K562 (cell line): Measurements from ENCODE around the gene AGMO. TPM values are rescaled to one million over a fixed set of nuclear protein-coding genes. Genes with fewer than 3 reads are reported as not detected.

ENCODE experiments used
- ATAC-seq: fragments of 200-7000 bp; cut with Tn5 transposase; 3 replicates; pipeline ENCODE4 v1.9.1; 2020; ENCODE audit warnings: moderate library complexity
- BruUV-seq: library from RNA; stranded (reverse); fragments of 400-500 nt; replicated peaks from 2 replicates; lab custom pipeline; 2021; lab: Mats Ljungman, UMichigan
- CTCF ChIA-PET: fragments of 300-600 bp; formaldehyde crosslinking; extraction: SDS; loops from one replicate; lab custom pipeline; 2021; ENCODE audit warnings: low intra/inter-chr PET ratio; lab: Yijun Ruan, JAX
- POLR2A ChIA-PET: fragments of 300-600, 350-650 bp; sonication (Branson Sonifier 250); formaldehyde crosslinking; extraction: SDS; loops from one replicate; lab custom pipeline; 2021; ENCODE audit warnings: antibody characterized with exemption, inconsistent platforms; lab: Yijun Ruan, JAX
- DNase-seq, 4 experiments: peaks; one replicate each; pipeline versions ENCODE4 v3.0.0 to v3.0.0-alpha.2; 2011 to 2018; ENCODE audit warnings: low spot score in 3 of 4, mixed read lengths in 3 of 4; ENCODE audit errors: extremely low read depth in 1 of 4
- FAIRE-seq: peaks from 2 replicates; lab custom pipeline; 2011; peaks lifted over from hg19 to GRCh38; lab: Jason Lieb, UNC
- H2AFZ ChIP-seq: 2 replicates; pipeline ENCODE4 v1.6.0; 2011; ENCODE audit warnings: low read depth, low read length, control low read depth, inconsistent platforms
- H3K27ac ChIP-seq: fragments of 200-600 bp; 3 replicates; pipeline ENCODE4 v1.8.0; 2011; ENCODE audit warnings: low read depth, mild to moderate bottlenecking, control low read depth, inconsistent platforms, low read length, moderate library complexity, mixed read lengths; ENCODE audit errors: extremely low read depth
- H3K27me3 ChIP-seq, 2 experiments: fragments of 300-600 bp in 1 of 2; 2 replicates in 1 of 2; 3 replicates in 1 of 2; pipeline versions ENCODE4 v1.6.0 to v1.8.0; 2011; ENCODE audit warnings: inconsistent platforms in 2 of 2, low read length in 2 of 2, mild to moderate bottlenecking in 1 of 2, mixed read lengths in 1 of 2, moderate library complexity in 1 of 2; ENCODE audit not compliant: control insufficient read depth in 2 of 2, insufficient read depth in 2 of 2
- H3K36me3 ChIP-seq: fragments of 300-600 bp; 3 replicates; pipeline ENCODE4 v1.8.0; 2011; ENCODE audit warnings: mild to moderate bottlenecking, low read length, inconsistent platforms; ENCODE audit not compliant: control insufficient read depth, insufficient read depth
- H3K4me1 ChIP-seq, 2 experiments: fragments of 200-600 bp in 1 of 2; replicated peaks in 1 of 2; 2 replicates in 1 of 2; 3 replicates in 1 of 2; pipeline versions ENCODE4 v1.5.1 to v1.8.0; 2011; ENCODE audit warnings: inconsistent platforms in 2 of 2, low read length in 2 of 2, mild to moderate bottlenecking in 1 of 2, mixed read lengths in 1 of 2, moderate library complexity in 1 of 2; ENCODE audit not compliant: control insufficient read depth in 2 of 2, insufficient read depth in 2 of 2
- H3K4me2 ChIP-seq: 2 replicates; pipeline ENCODE4 v1.6.1; 2011; ENCODE audit warnings: low read length, control low read depth, inconsistent platforms, mixed read lengths; ENCODE audit not compliant: insufficient read depth
- H3K4me3 ChIP-seq: fragments of 200-600 bp; sonication (generic), shearing (Covaris generic); 2 replicates; pipeline ENCODE4 v1.5.1; 2016; ENCODE audit warnings: control low read depth, inconsistent platforms
- H3K79me2 ChIP-seq: fragments of 200-600 bp; 3 replicates; pipeline ENCODE4 v1.8.0; 2011; ENCODE audit warnings: low read length, inconsistent platforms; ENCODE audit not compliant: control insufficient read depth, insufficient read depth
- H3K9ac ChIP-seq, 2 experiments: 2 replicates each; pipeline versions ENCODE4 v1.6.0 to v1.6.1; 2011; ENCODE audit warnings: low read depth in 2 of 2, low read length in 2 of 2, control low read depth in 1 of 2, inconsistent platforms in 1 of 2, mild to moderate bottlenecking in 1 of 2, mixed read lengths in 1 of 2; ENCODE audit not compliant: insufficient read depth in 1 of 2
- H3K9me1 ChIP-seq: one replicate; pipeline ENCODE4 v1.6.0; 2011; ENCODE audit warnings: inconsistent platforms, mild to moderate bottlenecking, low read length, moderate library complexity; ENCODE audit not compliant: control insufficient read depth, insufficient read depth
- H3K9me3 ChIP-seq: replicated peaks from 2 replicates; pipeline ENCODE4 v1.5.1; 2011; ENCODE audit warnings: low read depth, low read length, inconsistent platforms; ENCODE audit not compliant: control insufficient read depth, insufficient read depth
- H4K20me1 ChIP-seq: replicated peaks from 2 replicates; pipeline ENCODE4 v1.6.1; 2011; ENCODE audit warnings: low read length, inconsistent platforms, mixed read lengths; ENCODE audit not compliant: control insufficient read depth, insufficient read depth
- ATF1 ChIP-seq, 2 experiments: fragments of 450-650 bp in 1 of 2; IDR thresholded peaks; 2 replicates each; pipeline ENCODE4 v1.6.1; 2016; ENCODE audit warnings: missing compliant biosample characterization in 1 of 2, missing genetic modification characterization in 1 of 2
- EP400 ChIP-seq: fragments of 450-650 bp; IDR thresholded peaks from 2 replicates; pipeline ENCODE4 v1.6.1; 2017; ENCODE audit warnings: antibody characterized with exemption, mild to moderate bottlenecking, moderate library complexity
- ETS2 ChIP-seq: IDR thresholded peaks from 2 replicates; pipeline ENCODE4 v1.6.1; 2016; ENCODE audit warnings: borderline replicate concordance, missing genetic modification characterization, mild to moderate bottlenecking, moderate library complexity, missing compliant biosample characterization; ENCODE audit not compliant: poor library complexity, severe bottlenecking
- MECOM ChIP-seq: fragments of 250-450 bp; sonication (Bioruptor Pico); IDR thresholded peaks from 2 replicates; pipeline ENCODE4 v1.8.0; 2022; ENCODE audit warnings: inconsistent platforms
- RAD51 ChIP-seq: fragments of 450-650 bp; IDR thresholded peaks from 2 replicates; pipeline ENCODE4 v1.7.1; 2016; ENCODE audit warnings: low read depth, mild to moderate bottlenecking, borderline replicate concordance
- SMAD1 ChIP-seq: fragments of 150-350 bp; IDR thresholded peaks from 2 replicates; pipeline ENCODE4 v1.6.1; 2014; ENCODE audit warnings: low read length, low read depth; ENCODE audit not compliant: partially characterized antibody
- SMARCA5 ChIP-seq: fragments of 450-650 bp; IDR thresholded peaks from 2 replicates; pipeline ENCODE4 v1.6.1; 2016
- TAF1 ChIP-seq: IDR thresholded peaks from 2 replicates; pipeline ENCODE4 v1.6.1; 2011; ENCODE audit warnings: mild to moderate bottlenecking, low read length, moderate library complexity; ENCODE audit not compliant: insufficient read depth, control insufficient read depth, severe bottlenecking; ENCODE audit errors: extremely low read depth
- ZNF146 ChIP-seq: IDR thresholded peaks from one replicate; pipeline ENCODE4 v1.6.1; 2018; ENCODE audit warnings: missing compliant biosample characterization; ENCODE audit not compliant: unreplicated experiment
- ZNF551 ChIP-seq: fragments of 250-450 bp; sonication (Bioruptor Pico); IDR thresholded peaks from 2 replicates; pipeline ENCODE4 v1.5.0; 2021; ENCODE audit warnings: mild to moderate bottlenecking, moderate library complexity
- WGBS: fragments of 100-300 bp; shearing (Covaris generic); methylation state at CpG from one replicate; pipeline ENCODE4 v1.1.6; 2016; ENCODE audit warnings: low coverage, mixed read lengths; ENCODE audit not compliant: insufficient coverage; ENCODE audit errors: missing lambda C conversion rate; 5-methylcytosine and 5-hydroxymethylcytosine counted together
- in situ Hi-C: fragments of 300-500 bp; cut with MboI; formaldehyde crosslinking; loops from 4 replicates; pipeline ENCODE4 v1.15.0; 2018; ENCODE audit warnings: inconsistent platforms, mixed read lengths
- intact Hi-C: fragments of 100-400 bp; cut with micrococcal nuclease; formaldehyde crosslinking; loops from 2 replicates; pipeline ENCODE4 v1.14.2; 2022
- polyA plus RNA-seq, 8 experiments: library from polyadenylated mRNA; depleted of rRNA in 4 of 8; stranded (reverse) in 5 of 8; unstranded in 3 of 8; fragments of >200 nt; fragmentation: Nextera tagmentation in 2 of 8; fragmentation: Illumina TruSeq in 1 of 8; extraction: Ambion mirVana in 2 of 8; extraction: Trizol in 1 of 8; gene quantifications; 2 replicates each; pipeline versions ENCODE4 v1.2.1 to v1.2.3, GENCODE V29; 2011 to 2014; ENCODE audit warnings: inconsistent platforms in 1 of 8, missing spikeins in 1 of 8
- total RNA-seq, 7 experiments: library from RNA; depleted of rRNA in 6 of 7; stranded (reverse); fragments of >200 nt in 6 of 7; fragmentation: Illumina TruSeq in 2 of 7; extraction: Trizol in 2 of 7; gene quantifications; 2 replicates each; pipeline versions ENCODE4 v1.2.1 to v1.2.3, GENCODE V29; 2011 to 2021; ENCODE audit warnings: low replicate concordance in 1 of 7
- TF ChIP-seq, protein P1 (sequence below): sonication (generic); IDR thresholded peaks from 2 replicates; pipeline ENCODE4 v1.6.1; 2016
- TF ChIP-seq, protein P2 (sequence below): sonication (generic); formaldehyde crosslinking; IDR thresholded peaks from 2 replicates; pipeline ENCODE4 v1.9.0; 2022; ENCODE audit warnings: mild to moderate bottlenecking, missing genetic modification reagents
- TF ChIP-seq, protein P3 (sequence below), 2 experiments: fragments of 450-650 bp in 1 of 2; IDR thresholded peaks; 2 replicates each; pipeline ENCODE4 v1.6.1; 2011 to 2017; ENCODE audit warnings: low read depth in 2 of 2, antibody characterized with exemption in 1 of 2, borderline replicate concordance in 1 of 2, low read length in 1 of 2, mild to moderate bottlenecking in 1 of 2, mixed read lengths in 1 of 2; ENCODE audit not compliant: control insufficient read depth in 1 of 2
- TF ChIP-seq, protein P4 (sequence below), 2 experiments: fragments of 450-650 bp in 1 of 2; sonication (generic) in 1 of 2; formaldehyde crosslinking; conservative IDR thresholded peaks; 2 replicates each; pipeline versions ENCODE4 v1.4.0 to v1.8.1; 2020 to 2022; ENCODE audit warnings: mild to moderate bottlenecking in 1 of 2, missing genetic modification reagents in 1 of 2

AGMO gene
- total and polyA plus RNA-seq, 9 of the 15 experiments (the other 6 are each of a cell fraction or from before 2014, with no cell fraction given), result 0.30 to 1.4 (median 0.69) TPM; not detected in 1

DNA sequence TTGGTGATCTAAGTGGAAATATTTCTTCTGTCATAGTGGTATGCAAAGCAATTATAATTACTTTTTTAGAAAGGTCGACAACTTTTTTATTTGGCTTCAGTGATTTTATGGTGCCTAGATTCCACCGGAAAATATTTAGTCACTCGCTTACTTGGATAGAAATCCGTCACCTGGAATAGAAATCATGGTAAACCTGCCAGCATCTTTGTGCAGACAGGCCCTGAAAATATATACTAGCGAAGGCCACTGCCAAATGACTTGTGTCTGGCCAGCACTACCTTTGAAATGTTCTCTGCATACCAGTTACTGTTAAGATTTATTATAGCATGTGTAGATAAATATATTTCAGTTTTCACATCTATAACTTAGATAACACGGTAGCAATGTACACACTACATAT, 226.4 kb downstream of the AGMO start:
- Histone ChIP-seq H3K9ac (no peak overlapping the region), H3K9me3 (no peaks in the 10 kb centered on the region; the same call in 1 of the 2 replicates), H3K9me1 (no peaks in the 10 kb centered on the region), H2AFZ (no peak overlapping the region), H3K4me2 (no peak overlapping the region), H4K20me1 (no peaks in the 10 kb centered on the region), H3K36me3 (no peaks in the 10 kb centered on the region), H3K79me2 (no peaks in the 10 kb centered on the region), H3K27ac (no peak overlapping the region), H3K4me1 (no peaks in the 10 kb centered on the region), H3K27me3 (no peaks in the 10 kb centered on the region), H3K4me3 (no peak overlapping the region)
- no peak for ATAC-seq
- intact Hi-C loops (no loop called here), in situ Hi-C loops (no loop called here)
- ChIA-PET CTCF (no interaction called here), POLR2A (no interaction called here)
- no peak for FAIRE-seq
- BruUV-seq, result no TSS peak
- TF ChIP-seq ZNF551 (CRISPR knock-in tag), result no peak
- no peak for TF ChIP-seq SMAD1
- TF ChIP-seq MECOM (CRISPR knock-in tag), result no peak
- no peak for TF ChIP-seq RAD51
- no peak for TF ChIP-seq EP400
- TF ChIP-seq ETS2 (tag), result no peak
- TF ChIP-seq, protein P1, sequence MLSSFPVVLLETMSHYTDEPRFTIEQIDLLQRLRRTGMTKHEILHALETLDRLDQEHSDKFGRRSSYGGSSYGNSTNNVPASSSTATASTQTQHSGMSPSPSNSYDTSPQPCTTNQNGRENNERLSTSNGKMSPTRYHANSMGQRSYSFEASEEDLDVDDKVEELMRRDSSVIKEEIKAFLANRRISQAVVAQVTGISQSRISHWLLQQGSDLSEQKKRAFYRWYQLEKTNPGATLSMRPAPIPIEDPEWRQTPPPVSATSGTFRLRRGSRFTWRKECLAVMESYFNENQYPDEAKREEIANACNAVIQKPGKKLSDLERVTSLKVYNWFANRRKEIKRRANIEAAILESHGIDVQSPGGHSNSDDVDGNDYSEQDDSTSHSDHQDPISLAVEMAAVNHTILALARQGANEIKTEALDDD, result no peak
- no peak for TF ChIP-seq SMARCA5
- TF ChIP-seq, protein P2, sequence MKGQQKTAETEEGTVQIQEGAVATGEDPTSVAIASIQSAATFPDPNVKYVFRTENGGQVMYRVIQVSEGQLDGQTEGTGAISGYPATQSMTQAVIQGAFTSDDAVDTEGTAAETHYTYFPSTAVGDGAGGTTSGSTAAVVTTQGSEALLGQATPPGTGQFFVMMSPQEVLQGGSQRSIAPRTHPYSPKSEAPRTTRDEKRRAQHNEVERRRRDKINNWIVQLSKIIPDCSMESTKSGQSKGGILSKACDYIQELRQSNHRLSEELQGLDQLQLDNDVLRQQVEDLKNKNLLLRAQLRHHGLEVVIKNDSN (CRISPR knock-in tag), result no peak
- TF ChIP-seq, protein P3, sequence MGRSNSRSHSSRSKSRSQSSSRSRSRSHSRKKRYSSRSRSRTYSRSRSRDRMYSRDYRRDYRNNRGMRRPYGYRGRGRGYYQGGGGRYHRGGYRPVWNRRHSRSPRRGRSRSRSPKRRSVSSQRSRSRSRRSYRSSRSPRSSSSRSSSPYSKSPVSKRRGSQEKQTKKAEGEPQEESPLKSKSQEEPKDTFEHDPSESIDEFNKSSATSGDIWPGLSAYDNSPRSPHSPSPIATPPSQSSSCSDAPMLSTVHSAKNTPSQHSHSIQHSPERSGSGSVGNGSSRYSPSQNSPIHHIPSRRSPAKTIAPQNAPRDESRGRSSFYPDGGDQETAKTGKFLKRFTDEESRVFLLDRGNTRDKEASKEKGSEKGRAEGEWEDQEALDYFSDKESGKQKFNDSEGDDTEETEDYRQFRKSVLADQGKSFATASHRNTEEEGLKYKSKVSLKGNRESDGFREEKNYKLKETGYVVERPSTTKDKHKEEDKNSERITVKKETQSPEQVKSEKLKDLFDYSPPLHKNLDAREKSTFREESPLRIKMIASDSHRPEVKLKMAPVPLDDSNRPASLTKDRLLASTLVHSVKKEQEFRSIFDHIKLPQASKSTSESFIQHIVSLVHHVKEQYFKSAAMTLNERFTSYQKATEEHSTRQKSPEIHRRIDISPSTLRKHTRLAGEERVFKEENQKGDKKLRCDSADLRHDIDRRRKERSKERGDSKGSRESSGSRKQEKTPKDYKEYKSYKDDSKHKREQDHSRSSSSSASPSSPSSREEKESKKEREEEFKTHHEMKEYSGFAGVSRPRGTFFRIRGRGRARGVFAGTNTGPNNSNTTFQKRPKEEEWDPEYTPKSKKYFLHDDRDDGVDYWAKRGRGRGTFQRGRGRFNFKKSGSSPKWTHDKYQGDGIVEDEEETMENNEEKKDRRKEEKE (IDR thresholded peaks at IDR 0.05; ENCODE audit: borderline replicate concordance in 1 of 2, control insufficient read depth in 1 of 2, low read depth in 2 of 2, low read length in 1 of 2), result no peak
- TF ChIP-seq TAF1, result no peak
- no peak for TF ChIP-seq ZNF146 (CRISPR knock-in tag)
- TF ChIP-seq ATF1 (CRISPR knock-in tag; IDR thresholded peaks at IDR 0.05), result no peak
- no peak for TF ChIP-seq ATF1 (tag; IDR thresholded peaks at IDR 0.05)
- TF ChIP-seq, protein P4, sequence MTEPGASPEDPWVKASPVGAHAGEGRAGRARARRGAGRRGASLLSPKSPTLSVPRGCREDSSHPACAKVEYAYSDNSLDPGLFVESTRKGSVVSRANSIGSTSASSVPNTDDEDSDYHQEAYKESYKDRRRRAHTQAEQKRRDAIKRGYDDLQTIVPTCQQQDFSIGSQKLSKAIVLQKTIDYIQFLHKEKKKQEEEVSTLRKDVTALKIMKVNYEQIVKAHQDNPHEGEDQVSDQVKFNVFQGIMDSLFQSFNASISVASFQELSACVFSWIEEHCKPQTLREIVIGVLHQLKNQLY (CRISPR knock-in tag; conservative IDR thresholded peaks at IDR 0.05), result no peak
- DNase-seq, result no peak
- WGBS, result 0% methylated on average over 6 of the region's 6 CpGs
